Ishikawa (cell line): ENCODE measurements around the gene PLPP7.

Experiments used
- MAX ChIP-seq: IDR thresholded peaks from 2 replicates; pipeline ENCODE4 v1.6.1; 2012
- REST ChIP-seq: IDR thresholded peaks from 2 replicates; pipeline ENCODE4 v1.6.1; 2012; ENCODE audit warnings: low read depth, mild to moderate bottlenecking
- YY1 ChIP-seq: IDR thresholded peaks from 2 replicates; pipeline ENCODE4 v1.6.1; 2012; ENCODE audit warnings: low read depth

GRCh38 chr9:131279863-131280570, 9.5 kb upstream of the PLPP7 start:
- TF ChIP-seq REST (no peak), MAX (no peak), YY1 (no peak)
